ENCODE measurements around the gene MAP6. TPM values are rescaled to one million over a fixed set of nuclear protein-coding genes. Genes with fewer than 3 reads are reported as not detected.

Gene MAP6
- total and polyA plus RNA-seq, 10 of the 15 experiments (the other 5 are each of a cell fraction or from before 2014, with no cell fraction given) = 0.06 to 0.19 (median 0.11) TPM; not detected in 5

DNA sequence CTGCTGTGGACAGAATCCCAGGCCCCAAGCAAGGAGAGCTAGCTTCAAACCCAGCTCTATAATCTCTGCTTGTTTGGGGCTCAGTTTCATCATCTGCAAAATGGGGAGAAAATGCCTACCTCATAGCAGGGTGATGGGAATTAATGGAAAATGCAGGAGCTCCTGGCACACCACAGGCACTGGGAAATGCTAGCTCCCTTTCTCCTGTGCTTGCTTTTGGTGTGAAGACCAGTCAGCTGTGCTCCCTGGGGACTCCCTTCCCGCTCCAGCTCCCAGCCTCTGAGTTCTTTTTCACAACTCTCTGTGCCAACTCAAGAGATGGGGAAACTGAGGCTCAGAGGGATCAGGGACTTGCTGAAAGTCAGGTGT is 115.0 kb downstream of the MAP6 start:
- Histone ChIP-seq H3K79me2 (ENCODE audit: control insufficient read depth, insufficient read depth, low read length) (no peaks in the 10 kb centered on the region), H3K27me3 (replicated peaks in 1 of 2; ENCODE audit: control insufficient read depth in 2 of 2, insufficient read depth in 2 of 2, low read length in 1 of 2) (no peaks in the 10 kb centered on the region), H2AFZ (ENCODE audit: control insufficient read depth, low read depth, low read length) (no peak overlapping the region), H3K9ac (ENCODE audit: control insufficient read depth, insufficient read depth, low read length) (no peak overlapping the region), H4K20me1 (ENCODE audit: control insufficient read depth, insufficient read depth) (no peaks in the 10 kb centered on the region), H3K27ac (ENCODE audit: control insufficient read depth, insufficient read depth) (no peak overlapping the region), H3K4me3 (no peak overlapping the region), H3K9me3 (replicated peaks; ENCODE audit: control insufficient read depth, insufficient read depth, low read length) (no peaks in the 10 kb centered on the region), H3K36me3 (ENCODE audit: control insufficient read depth in 2 of 2, insufficient read depth in 2 of 2, low read length in 1 of 2) (no peaks in the 10 kb centered on the region), H3K4me1 (ENCODE audit: control insufficient read depth, insufficient read depth, low read length) (no peaks in the 10 kb centered on the region), H3K4me2 (ENCODE audit: control insufficient read depth, insufficient read depth) (no peak overlapping the region)
- ChIA-PET POLR2A (no interaction called here), RAD21 (ENCODE audit: unreplicated experiment) (no interaction called here), SMC1A (ENCODE audit: uncharacterized antibody, unreplicated experiment) (interaction anchor here (0.6 to 0.9 kb wide), 3 partner anchors 13 to 97 kb away, joined by 3 to 4 read pairs (median 3); no protein-coding TSS in a partner anchor), CTCF (interaction anchor here (0.7 to 1.9 kb wide), 5 partner anchors 15 to 253 kb away, joined by 3 to 4 read pairs (median 4); no protein-coding TSS in a partner anchor)
- FAIRE-seq (no peak), DNase-seq (ENCODE audit: low read depth, low spot score) (no peak), ATAC-seq (no peak)
- intact Hi-C loops (cut with micrococcal nuclease; ENCODE audit: unreplicated experiment) = no loop called here
- WGBS (ENCODE audit: insufficient coverage, insufficient replicate concordance, low lambda C conversion rate, missing lambda C conversion rate) = 0% methylated on average over 1 of the region's 1 CpG
- TF ChIP-seq YY1 (IDR thresholded peaks at IDR 0.05; ENCODE audit: low read depth, low read length) (no peak), BRCA1 (IDR thresholded peaks at IDR 0.05; ENCODE audit: low read depth, low read length) (no peak), STAT3 (IDR thresholded peaks at IDR 0.05; ENCODE audit: low read depth, low read length) (no peak), MXI1 (IDR thresholded peaks at IDR 0.05; ENCODE audit: low read depth, low read length) (no peak), NR2F1 (conservative IDR thresholded peaks at IDR 0.05) (no peak), TARDBP (IDR thresholded peaks at IDR 0.05; ENCODE audit: borderline replicate concordance) (no peak)
- TF ChIP-seq, protein P1, sequence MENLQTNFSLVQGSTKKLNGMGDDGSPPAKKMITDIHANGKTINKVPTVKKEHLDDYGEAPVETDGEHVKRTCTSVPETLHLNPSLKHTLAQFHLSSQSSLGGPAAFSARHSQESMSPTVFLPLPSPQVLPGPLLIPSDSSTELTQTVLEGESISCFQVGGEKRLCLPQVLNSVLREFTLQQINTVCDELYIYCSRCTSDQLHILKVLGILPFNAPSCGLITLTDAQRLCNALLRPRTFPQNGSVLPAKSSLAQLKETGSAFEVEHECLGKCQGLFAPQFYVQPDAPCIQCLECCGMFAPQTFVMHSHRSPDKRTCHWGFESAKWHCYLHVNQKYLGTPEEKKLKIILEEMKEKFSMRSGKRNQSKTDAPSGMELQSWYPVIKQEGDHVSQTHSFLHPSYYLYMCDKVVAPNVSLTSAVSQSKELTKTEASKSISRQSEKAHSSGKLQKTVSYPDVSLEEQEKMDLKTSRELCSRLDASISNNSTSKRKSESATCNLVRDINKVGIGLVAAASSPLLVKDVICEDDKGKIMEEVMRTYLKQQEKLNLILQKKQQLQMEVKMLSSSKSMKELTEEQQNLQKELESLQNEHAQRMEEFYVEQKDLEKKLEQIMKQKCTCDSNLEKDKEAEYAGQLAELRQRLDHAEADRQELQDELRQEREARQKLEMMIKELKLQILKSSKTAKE (IDR thresholded peaks at IDR 0.05; ENCODE audit: low read depth, poor library complexity, severe bottlenecking) = no peak
- TF ChIP-seq, protein P2, sequence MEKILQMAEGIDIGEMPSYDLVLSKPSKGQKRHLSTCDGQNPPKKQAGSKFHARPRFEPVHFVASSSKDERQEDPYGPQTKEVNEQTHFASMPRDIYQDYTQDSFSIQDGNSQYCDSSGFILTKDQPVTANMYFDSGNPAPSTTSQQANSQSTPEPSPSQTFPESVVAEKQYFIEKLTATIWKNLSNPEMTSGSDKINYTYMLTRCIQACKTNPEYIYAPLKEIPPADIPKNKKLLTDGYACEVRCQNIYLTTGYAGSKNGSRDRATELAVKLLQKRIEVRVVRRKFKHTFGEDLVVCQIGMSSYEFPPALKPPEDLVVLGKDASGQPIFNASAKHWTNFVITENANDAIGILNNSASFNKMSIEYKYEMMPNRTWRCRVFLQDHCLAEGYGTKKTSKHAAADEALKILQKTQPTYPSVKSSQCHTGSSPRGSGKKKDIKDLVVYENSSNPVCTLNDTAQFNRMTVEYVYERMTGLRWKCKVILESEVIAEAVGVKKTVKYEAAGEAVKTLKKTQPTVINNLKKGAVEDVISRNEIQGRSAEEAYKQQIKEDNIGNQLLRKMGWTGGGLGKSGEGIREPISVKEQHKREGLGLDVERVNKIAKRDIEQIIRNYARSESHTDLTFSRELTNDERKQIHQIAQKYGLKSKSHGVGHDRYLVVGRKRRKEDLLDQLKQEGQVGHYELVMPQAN (conservative IDR thresholded peaks at IDR 0.05) = no peak
- TF ChIP-seq, protein P3, sequence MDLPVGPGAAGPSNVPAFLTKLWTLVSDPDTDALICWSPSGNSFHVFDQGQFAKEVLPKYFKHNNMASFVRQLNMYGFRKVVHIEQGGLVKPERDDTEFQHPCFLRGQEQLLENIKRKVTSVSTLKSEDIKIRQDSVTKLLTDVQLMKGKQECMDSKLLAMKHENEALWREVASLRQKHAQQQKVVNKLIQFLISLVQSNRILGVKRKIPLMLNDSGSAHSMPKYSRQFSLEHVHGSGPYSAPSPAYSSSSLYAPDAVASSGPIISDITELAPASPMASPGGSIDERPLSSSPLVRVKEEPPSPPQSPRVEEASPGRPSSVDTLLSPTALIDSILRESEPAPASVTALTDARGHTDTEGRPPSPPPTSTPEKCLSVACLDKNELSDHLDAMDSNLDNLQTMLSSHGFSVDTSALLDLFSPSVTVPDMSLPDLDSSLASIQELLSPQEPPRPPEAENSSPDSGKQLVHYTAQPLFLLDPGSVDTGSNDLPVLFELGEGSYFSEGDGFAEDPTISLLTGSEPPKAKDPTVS (IDR thresholded peaks at IDR 0.05; ENCODE audit: low read depth, low read length) = no peak
- TF ChIP-seq, protein P4, sequence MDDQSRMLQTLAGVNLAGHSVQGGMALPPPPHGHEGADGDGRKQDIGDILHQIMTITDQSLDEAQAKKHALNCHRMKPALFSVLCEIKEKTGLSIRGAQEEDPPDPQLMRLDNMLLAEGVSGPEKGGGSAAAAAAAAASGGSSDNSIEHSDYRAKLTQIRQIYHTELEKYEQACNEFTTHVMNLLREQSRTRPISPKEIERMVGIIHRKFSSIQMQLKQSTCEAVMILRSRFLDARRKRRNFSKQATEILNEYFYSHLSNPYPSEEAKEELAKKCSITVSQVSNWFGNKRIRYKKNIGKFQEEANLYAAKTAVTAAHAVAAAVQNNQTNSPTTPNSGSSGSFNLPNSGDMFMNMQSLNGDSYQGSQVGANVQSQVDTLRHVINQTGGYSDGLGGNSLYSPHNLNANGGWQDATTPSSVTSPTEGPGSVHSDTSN (IDR thresholded peaks at IDR 0.05; ENCODE audit: insufficient replicate concordance, low read depth, low read length) = no peak
- TF ChIP-seq, protein P5, sequence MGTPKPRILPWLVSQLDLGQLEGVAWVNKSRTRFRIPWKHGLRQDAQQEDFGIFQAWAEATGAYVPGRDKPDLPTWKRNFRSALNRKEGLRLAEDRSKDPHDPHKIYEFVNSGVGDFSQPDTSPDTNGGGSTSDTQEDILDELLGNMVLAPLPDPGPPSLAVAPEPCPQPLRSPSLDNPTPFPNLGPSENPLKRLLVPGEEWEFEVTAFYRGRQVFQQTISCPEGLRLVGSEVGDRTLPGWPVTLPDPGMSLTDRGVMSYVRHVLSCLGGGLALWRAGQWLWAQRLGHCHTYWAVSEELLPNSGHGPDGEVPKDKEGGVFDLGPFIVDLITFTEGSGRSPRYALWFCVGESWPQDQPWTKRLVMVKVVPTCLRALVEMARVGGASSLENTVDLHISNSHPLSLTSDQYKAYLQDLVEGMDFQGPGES (IDR thresholded peaks at IDR 0.05) = no peak
- in situ Hi-C loops (cut with MboI) = no loop called here
- no TSS peak for BruUV-seq (replicated peaks)

Data from GM12878 (cell line).